HuH-7 (cell line): ENCODE measurements around the gene HACL1.

Source experiments
- DNase-seq: peaks from one replicate; pipeline ENCODE4 v3.0.0; 2011; ENCODE audit warnings: low spot score

Gene HACL1

DNA sequence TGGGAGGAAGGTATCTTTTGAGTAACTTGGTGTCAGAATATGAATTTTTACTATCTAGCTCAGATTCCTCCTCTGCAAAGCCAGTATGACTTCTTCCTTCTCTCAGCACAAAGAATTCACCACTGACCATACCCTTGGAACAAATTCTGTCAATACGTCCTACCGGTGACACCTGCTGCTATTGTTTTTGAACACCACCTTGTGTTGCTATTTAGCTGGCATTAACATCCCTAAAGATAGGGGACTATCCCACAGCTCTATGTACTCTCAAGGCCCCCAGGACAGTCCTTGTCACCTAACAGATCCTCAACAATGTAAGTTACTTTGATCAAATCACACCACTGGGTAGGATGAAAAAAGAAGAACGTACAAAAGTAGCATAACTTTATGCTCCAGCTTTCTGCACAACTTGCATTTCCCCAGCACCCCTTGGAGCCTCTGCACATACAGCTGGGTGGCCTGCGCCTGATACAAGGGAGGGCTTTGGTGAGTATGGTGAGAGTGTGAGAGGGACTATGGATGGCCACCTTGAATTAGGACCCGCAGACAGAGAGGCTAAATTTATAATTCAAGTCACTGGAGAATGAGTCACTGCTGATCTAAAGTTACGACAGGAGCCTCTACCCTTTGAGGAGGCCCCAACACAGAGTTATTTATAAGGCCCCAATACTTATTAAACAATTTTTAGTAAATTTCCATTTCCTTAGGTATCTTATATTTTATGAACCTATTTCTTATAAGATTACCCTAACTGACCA, 77.5 kb downstream of the HACL1 start:
- DNase-seq, result no peak

DNA sequence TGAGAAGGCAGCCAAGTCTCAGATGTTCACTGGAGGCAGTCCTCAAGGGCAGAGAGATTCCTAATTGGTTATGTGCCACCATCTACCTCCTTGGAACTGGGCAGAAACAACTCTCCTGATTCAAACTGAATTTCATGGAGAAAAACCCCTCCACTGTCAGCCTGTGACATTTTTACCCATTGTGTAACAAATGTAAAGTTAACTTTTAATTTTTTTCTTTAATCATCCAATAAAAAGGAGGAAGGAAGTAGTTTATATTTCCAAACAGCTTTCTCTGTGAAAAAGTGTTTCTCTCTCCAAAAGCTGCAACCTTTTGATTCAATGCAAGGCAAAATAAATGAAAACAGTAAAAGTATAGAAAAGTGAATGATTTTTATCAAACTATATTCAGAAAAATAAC, 79.4 kb downstream of the HACL1 start:
- no peak for DNase-seq

DNA sequence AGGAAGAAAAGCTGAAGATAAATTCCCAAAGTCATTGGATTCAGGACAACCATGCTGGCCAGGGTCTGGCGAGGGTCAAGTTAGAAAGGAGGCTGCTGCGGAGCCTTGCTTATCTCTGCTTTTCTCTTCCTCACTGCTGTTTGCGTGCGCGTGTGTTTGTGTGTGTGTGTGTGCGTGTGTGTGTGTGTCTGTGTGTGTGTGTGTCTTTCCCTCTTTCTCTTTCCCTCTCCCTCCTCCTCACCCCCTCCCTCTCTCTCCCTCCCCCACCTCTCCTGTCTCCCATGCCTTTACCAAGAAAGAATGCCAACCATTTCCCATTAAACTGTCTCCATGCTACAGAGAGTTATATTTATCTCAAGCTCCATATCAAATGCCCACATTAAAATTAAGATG, 79.8 kb downstream of the HACL1 start, which contains the start of gene COLQ:
Gene COLQ, minus strand, starts transcription at position 134 of the 393 bp plus-strand sequence. Its CDS starts 81 bp downstream, at position 53.
- no peak for DNase-seq

- no peak for DNase-seq
These were observed 80.4 kb downstream of the HACL1 start for GRCh38 chr3:15520804-15521572.

DNA sequence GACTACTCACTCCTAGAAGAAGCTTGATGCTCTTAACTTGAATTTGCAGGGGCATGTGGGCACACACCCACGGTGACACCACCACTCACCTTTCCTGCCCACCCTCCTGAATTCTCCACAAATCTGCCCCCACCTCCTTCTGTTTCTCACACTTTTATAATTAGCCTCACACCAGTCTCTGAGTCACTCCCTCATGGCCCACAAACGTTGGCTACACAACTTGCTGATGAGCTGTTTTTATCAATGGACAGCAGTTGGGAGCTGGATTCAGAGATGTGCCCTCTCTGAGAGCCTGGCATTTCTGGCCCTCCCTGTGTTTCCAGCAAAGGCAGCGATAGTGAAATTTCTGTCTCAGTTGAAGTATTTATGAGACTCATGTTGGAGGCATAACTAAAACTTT, 81.2 kb downstream of the HACL1 start:
- no peak for DNase-seq

GRCh38 chr3:15519096-15519495, 82.3 kb downstream of the HACL1 start:
- DNase-seq, result no peak

- DNase-seq, result no peak
These were observed 86.6 kb downstream of the HACL1 start for GRCh38 chr3:15514663-15515340.

- DNase-seq, result no peak
These were observed 87.3 kb downstream of the HACL1 start for GRCh38 chr3:15513810-15514662.

GRCh38 chr3:15513116-15513515, 88.3 kb downstream of the HACL1 start:
- DNase-seq, result no peak

DNA sequence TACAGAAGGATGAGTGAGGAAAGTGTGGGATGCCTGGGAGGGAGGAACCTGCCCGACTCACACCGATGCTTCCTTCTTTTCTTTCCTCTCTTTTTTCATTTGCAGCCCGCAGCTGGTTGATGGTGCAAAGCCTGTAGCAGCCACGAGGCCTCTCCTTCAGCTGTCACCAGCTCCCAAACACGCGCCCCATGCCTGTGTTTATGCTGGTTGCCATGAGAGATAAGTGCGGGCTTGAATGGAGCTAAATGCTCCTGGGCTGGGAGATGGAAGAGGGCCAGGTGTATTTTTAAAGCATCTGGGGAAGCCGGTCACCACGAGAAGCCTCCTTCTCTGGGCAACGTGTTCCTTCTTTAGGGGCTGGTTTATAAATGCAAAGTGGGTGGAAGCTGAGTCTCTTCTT, 89.2 kb downstream of the HACL1 start:
- DNase-seq, result no peak

DNA sequence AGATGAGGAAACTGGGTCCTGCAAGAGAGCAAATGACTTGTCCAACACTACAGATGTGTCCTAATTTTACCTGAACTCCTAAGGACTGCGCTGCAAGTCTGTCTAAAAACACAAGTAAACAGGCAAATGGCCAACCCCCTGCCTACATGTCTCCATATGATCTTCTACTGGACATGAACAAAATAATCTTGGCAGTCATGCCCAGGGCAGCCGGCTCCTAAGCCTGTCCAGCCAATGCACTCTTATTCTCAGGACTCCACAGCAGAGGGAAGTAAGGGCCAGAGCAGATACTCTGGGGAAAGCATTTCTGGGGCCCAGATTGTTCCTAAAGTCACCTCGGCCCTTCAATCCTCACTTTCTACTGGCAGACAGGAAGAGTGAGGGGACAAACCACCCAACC, 90.2 kb downstream of the HACL1 start:
- DNase-seq, result no peak
